ENCODE data around the gene EGR2.

EGR2 gene

DNA sequence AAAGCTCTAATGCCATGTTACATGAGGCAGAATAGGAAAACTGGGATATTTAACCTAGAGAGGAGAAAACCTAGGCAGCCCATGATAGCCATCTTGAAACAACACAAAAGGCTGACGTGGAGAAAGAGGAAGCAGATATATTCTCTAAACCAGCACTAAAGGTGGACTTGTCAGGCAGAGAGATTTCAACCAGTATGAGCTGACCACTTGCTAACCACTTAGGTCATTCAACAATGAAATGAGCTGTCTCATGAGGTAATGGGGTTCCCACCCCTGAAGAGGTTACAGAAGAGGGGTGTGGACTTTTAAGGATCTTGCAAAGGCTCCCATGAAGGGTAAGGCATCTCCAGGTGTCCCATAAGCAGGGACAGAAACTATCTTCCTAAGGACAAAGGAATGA is 26.8 kb upstream of the EGR2 start:
- Histone ChIP-seq H3K27ac (ENCODE audit: low read length) (no peak overlapping the region), H3K27me3 (ENCODE audit: insufficient read depth, low read length, poor library complexity) (no peaks in the 10 kb centered on the region), H3K36me3 (ENCODE audit: insufficient read depth, low read length) (no peaks in the 10 kb centered on the region), H3K4me1 (ENCODE audit: insufficient read depth, low read length) (no peaks in the 10 kb centered on the region), H3K9ac (ENCODE audit: low read depth, low read length) (no peak overlapping the region), H3K4me3 (ENCODE audit: low read depth in 1 of 2, low read length in 2 of 2) (no peak overlapping the region), H3K79me2 (ENCODE audit: insufficient read depth, low read length) (no peaks in the 10 kb centered on the region), H4K20me1 (ENCODE audit: insufficient read depth, low read length) (no peaks in the 10 kb centered on the region), H3K4me2 (ENCODE audit: insufficient read depth, low read length) (no peak overlapping the region), H3K9me3 (ENCODE audit: insufficient read depth, low read length, severe bottlenecking) (peaks cover 2% of the 10 kb centered on the region), H2AFZ (ENCODE audit: low read depth, low read length) (no peak overlapping the region)
- TF ChIP-seq, protein P1, sequence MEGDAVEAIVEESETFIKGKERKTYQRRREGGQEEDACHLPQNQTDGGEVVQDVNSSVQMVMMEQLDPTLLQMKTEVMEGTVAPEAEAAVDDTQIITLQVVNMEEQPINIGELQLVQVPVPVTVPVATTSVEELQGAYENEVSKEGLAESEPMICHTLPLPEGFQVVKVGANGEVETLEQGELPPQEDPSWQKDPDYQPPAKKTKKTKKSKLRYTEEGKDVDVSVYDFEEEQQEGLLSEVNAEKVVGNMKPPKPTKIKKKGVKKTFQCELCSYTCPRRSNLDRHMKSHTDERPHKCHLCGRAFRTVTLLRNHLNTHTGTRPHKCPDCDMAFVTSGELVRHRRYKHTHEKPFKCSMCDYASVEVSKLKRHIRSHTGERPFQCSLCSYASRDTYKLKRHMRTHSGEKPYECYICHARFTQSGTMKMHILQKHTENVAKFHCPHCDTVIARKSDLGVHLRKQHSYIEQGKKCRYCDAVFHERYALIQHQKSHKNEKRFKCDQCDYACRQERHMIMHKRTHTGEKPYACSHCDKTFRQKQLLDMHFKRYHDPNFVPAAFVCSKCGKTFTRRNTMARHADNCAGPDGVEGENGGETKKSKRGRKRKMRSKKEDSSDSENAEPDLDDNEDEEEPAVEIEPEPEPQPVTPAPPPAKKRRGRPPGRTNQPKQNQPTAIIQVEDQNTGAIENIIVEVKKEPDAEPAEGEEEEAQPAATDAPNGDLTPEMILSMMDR (IDR thresholded peaks at IDR 0.05; ENCODE audit: borderline replicate concordance, extremely low read depth, low read length, poor library complexity, severe bottlenecking), result no peak
- no peak for TF ChIP-seq EZH2 (IDR thresholded peaks at IDR 0.05; ENCODE audit: borderline replicate concordance, low read depth, low read length, severe bottlenecking)
- no peak for ATAC-seq (ENCODE audit: insufficient read depth, low read depth)
- DNase-seq, result no peak

DNA sequence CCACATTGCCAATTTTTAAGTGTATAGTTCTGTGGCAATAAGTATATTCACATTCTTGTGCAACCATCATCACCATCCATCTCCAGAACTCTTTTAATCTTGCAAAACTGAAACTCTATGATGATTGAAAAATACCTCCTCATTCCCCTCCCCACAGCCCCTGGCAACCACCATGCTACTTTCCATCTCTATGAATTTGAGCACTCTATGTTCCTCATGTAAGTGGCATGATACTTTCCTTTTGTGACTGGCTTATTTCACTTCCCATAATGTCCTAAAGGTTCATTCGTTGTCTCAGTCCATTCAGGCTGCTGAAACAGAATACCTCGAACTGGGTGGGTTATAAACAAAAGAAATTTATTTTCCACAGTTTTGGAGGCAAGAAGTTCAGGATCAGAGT is 23.4 kb upstream of the EGR2 start:
- Histone ChIP-seq H3K4me2 (ENCODE audit: insufficient read depth, low read length) (no peak overlapping the region), H3K9ac (ENCODE audit: low read depth, low read length) (no peak overlapping the region), H3K4me1 (ENCODE audit: insufficient read depth, low read length) (no peaks in the 10 kb centered on the region), H3K79me2 (ENCODE audit: insufficient read depth, low read length) (no peaks in the 10 kb centered on the region), H3K4me3 (ENCODE audit: low read depth in 1 of 2, low read length in 2 of 2) (no peak overlapping the region), H3K27me3 (ENCODE audit: insufficient read depth, low read length, poor library complexity) (peaks cover 3% of the 10 kb centered on the region), H4K20me1 (ENCODE audit: insufficient read depth, low read length) (no peaks in the 10 kb centered on the region), H3K9me3 (ENCODE audit: insufficient read depth, low read length, severe bottlenecking) (no peaks in the 10 kb centered on the region), H3K36me3 (ENCODE audit: insufficient read depth, low read length) (no peaks in the 10 kb centered on the region), H2AFZ (ENCODE audit: low read depth, low read length) (no peak overlapping the region), H3K27ac (ENCODE audit: low read length) (no peak overlapping the region)
- ATAC-seq (ENCODE audit: insufficient read depth, low read depth) (no peak), DNase-seq (no peak)
- TF ChIP-seq, protein P1 (IDR thresholded peaks at IDR 0.05; ENCODE audit: borderline replicate concordance, extremely low read depth, low read length, poor library complexity, severe bottlenecking), result no peak

- H3K79me2 ChIP-seq (ENCODE audit: insufficient read depth, low read length), result no peaks in the 10 kb centered on the region
- no peak overlapping the region for H3K4me2 ChIP-seq (ENCODE audit: insufficient read depth, low read length)
- no peaks in the 10 kb centered on the region for H4K20me1 ChIP-seq (ENCODE audit: insufficient read depth, low read length)
- no peaks in the 10 kb centered on the region for H3K4me1 ChIP-seq (ENCODE audit: insufficient read depth, low read length)
- no peak overlapping the region for H2AFZ ChIP-seq (ENCODE audit: low read depth, low read length)
- no peak overlapping the region for H3K9ac ChIP-seq (ENCODE audit: low read depth, low read length)
- H3K4me3 ChIP-seq (ENCODE audit: low read depth in 1 of 2, low read length in 2 of 2), result no peak overlapping the region
- TF ChIP-seq, protein P1 (IDR thresholded peaks at IDR 0.05; ENCODE audit: borderline replicate concordance, extremely low read depth, low read length, poor library complexity, severe bottlenecking), result no peak
- TF ChIP-seq EZH2 (IDR thresholded peaks at IDR 0.05; ENCODE audit: borderline replicate concordance, low read depth, low read length, severe bottlenecking), result no peak
- H3K36me3 ChIP-seq (ENCODE audit: insufficient read depth, low read length), result no peaks in the 10 kb centered on the region
- ATAC-seq (ENCODE audit: insufficient read depth, low read depth) (no peak), DNase-seq (no peak)
- H3K9me3 ChIP-seq (ENCODE audit: insufficient read depth, low read length, severe bottlenecking), result no peaks in the 10 kb centered on the region
- H3K27ac ChIP-seq (ENCODE audit: low read length), result no peak overlapping the region
- H3K27me3 ChIP-seq (ENCODE audit: insufficient read depth, low read length, poor library complexity), result peaks cover 12% of the 10 kb centered on the region
Measured at GRCh38 chr10:62831346-62831745, 15.2 kb upstream of the EGR2 start.

DNA sequence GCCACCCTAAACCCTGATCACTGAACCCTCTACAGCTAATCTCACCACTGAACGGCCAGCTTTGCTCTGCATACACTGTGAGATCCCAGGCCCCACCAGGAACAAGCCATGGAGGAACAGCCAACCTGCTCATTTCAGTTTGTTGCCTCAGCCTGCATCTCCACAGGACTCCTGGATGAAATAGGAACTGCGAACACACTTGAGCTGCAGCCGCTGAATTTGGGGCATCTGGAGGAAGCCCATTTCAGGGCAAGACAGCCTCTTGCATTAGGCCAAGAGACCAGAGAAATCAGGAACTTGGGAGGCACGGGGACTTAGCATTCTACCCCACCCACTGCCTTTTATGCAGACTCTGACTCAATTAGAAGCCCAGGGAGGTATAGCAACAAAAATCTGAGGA is 14.5 kb upstream of the EGR2 start:
- Histone ChIP-seq H3K9me3 (ENCODE audit: insufficient read depth, low read length, severe bottlenecking) (no peaks in the 10 kb centered on the region), H3K4me3 (ENCODE audit: low read depth in 1 of 2, low read length in 2 of 2) (no peak overlapping the region), H3K36me3 (ENCODE audit: insufficient read depth, low read length) (no peaks in the 10 kb centered on the region), H3K27me3 (ENCODE audit: insufficient read depth, low read length, poor library complexity) (peaks cover 12% of the 10 kb centered on the region), H3K4me1 (ENCODE audit: insufficient read depth, low read length) (no peaks in the 10 kb centered on the region), H3K27ac (ENCODE audit: low read length) (no peak overlapping the region), H3K9ac (ENCODE audit: low read depth, low read length) (no peak overlapping the region), H4K20me1 (ENCODE audit: insufficient read depth, low read length) (no peaks in the 10 kb centered on the region), H2AFZ (ENCODE audit: low read depth, low read length) (no peak overlapping the region), H3K79me2 (ENCODE audit: insufficient read depth, low read length) (no peaks in the 10 kb centered on the region), H3K4me2 (ENCODE audit: insufficient read depth, low read length) (no peak overlapping the region)
- no peak for DNase-seq
- ATAC-seq (ENCODE audit: insufficient read depth, low read depth), result no peak
- no peak for TF ChIP-seq EZH2 (IDR thresholded peaks at IDR 0.05; ENCODE audit: borderline replicate concordance, low read depth, low read length, severe bottlenecking)
- TF ChIP-seq, protein P1 (IDR thresholded peaks at IDR 0.05; ENCODE audit: borderline replicate concordance, extremely low read depth, low read length, poor library complexity, severe bottlenecking), result no peak
